Neural cell (in vitro differentiated cells): Measurements from ENCODE around the gene BABAM1. TPM values are rescaled to one million over a fixed set of nuclear protein-coding genes. Genes with fewer than 3 reads are reported as not detected.

Source experiments
- H2AFZ ChIP-seq: fragments of 200-600, 300-800 bp; sonication (generic), shearing (Covaris generic); 2 replicates; pipeline ENCODE4 v1.6.0; 2014; ENCODE audit warnings: low read depth, mild to moderate bottlenecking, antibody characterized with exemption, low read length, moderate library complexity
- H3F3A ChIP-seq: fragments of 200-600 bp; shearing (Covaris generic); 2 replicates; pipeline ENCODE4 v1.6.1; 2016; ENCODE audit warnings: mild to moderate bottlenecking, moderate library complexity, mixed read lengths, antibody characterized with exemption, low read length; ENCODE audit not compliant: insufficient read depth, poor library complexity, severe bottlenecking
- H3K27ac ChIP-seq: fragments of 200-600, 300-800 bp; sonication (generic), shearing (Covaris generic); 2 replicates; pipeline ENCODE4 v1.5.1; 2014; ENCODE audit warnings: mild to moderate bottlenecking, low read length, moderate library complexity
- H3K27me3 ChIP-seq: fragments of 300-800, 200-600 bp; sonication (generic), shearing (Covaris generic); 2 replicates; pipeline ENCODE4 v1.6.0; 2014; ENCODE audit warnings: mild to moderate bottlenecking, low read depth, low read length, moderate library complexity; ENCODE audit not compliant: insufficient read depth
- H3K36me3 ChIP-seq: fragments of 300-800, 200-600 bp; sonication (generic), shearing (Covaris generic); 2 replicates; pipeline ENCODE4 v1.5.1; 2014; ENCODE audit warnings: mild to moderate bottlenecking, antibody characterized with exemption, low read length, moderate library complexity; ENCODE audit not compliant: insufficient read depth
- H3K4me2 ChIP-seq: fragments of 300-800, 200-600 bp; sonication (generic), shearing (Covaris generic); 2 replicates; pipeline ENCODE4 v1.6.0; 2014; ENCODE audit warnings: mild to moderate bottlenecking, low read length
- H3K4me3 ChIP-seq: fragments of 300-800, 200-600 bp; sonication (generic), shearing (Covaris generic); 2 replicates; pipeline ENCODE4 v1.5.1; 2014; ENCODE audit warnings: mild to moderate bottlenecking, low read length, moderate library complexity
- H3K79me2 ChIP-seq: fragments of 200-600 bp; shearing (Covaris generic); replicated peaks from 2 replicates; pipeline ENCODE4 v1.6.0; 2014; ENCODE audit warnings: mild to moderate bottlenecking, low read length, moderate library complexity; ENCODE audit not compliant: insufficient read depth
- H3K9ac ChIP-seq: fragments of 300-800, 200-600 bp; sonication (generic), shearing (Covaris generic); 2 replicates; pipeline ENCODE4 v1.6.1; 2016; ENCODE audit warnings: mild to moderate bottlenecking, low read length, mixed read lengths
- H3K9me2 ChIP-seq: fragments of 200-600 bp; shearing (Covaris generic); 2 replicates; pipeline ENCODE4 v1.6.1; 2016; ENCODE audit warnings: mild to moderate bottlenecking, low read length, mixed read lengths; ENCODE audit not compliant: insufficient read depth
- H3K9me3 ChIP-seq: fragments of 200-600, 300-800 bp; sonication (generic), shearing (Covaris generic); 2 replicates; pipeline ENCODE4 v1.6.1; 2016; ENCODE audit warnings: mild to moderate bottlenecking, mixed run types, low read length, moderate library complexity, mixed read lengths
- H4K20me1 ChIP-seq: fragments of 200-600 bp; shearing (Covaris generic); 2 replicates; pipeline ENCODE4 v1.6.1; 2016; ENCODE audit warnings: mild to moderate bottlenecking, mixed run types; ENCODE audit not compliant: insufficient read depth
- EP300 ChIP-seq: fragments of 450-650 bp; conservative IDR thresholded peaks from 2 replicates; pipeline ENCODE4 v1.6.1; 2014; ENCODE audit warnings: antibody characterized with exemption, mild to moderate bottlenecking, moderate library complexity; ENCODE audit not compliant: poor library complexity, severe bottlenecking
- EZH2 ChIP-seq: fragments of 200-600, 300-800 bp; shearing (Covaris generic), sonication (generic); IDR thresholded peaks from 2 replicates; pipeline ENCODE4 v1.6.1; 2014; ENCODE audit warnings: antibody characterized with exemption, low read length, borderline replicate concordance, mild to moderate bottlenecking; ENCODE audit not compliant: insufficient read depth, poor library complexity, severe bottlenecking
- MXI1 ChIP-seq: fragments of 450-650 bp; conservative IDR thresholded peaks from 2 replicates; pipeline ENCODE4 v1.6.1; 2014; ENCODE audit warnings: antibody characterized with exemption, mild to moderate bottlenecking; ENCODE audit not compliant: poor library complexity, severe bottlenecking
- POLR2AphosphoS5 ChIP-seq: IDR thresholded peaks from 2 replicates; pipeline ENCODE4 v1.6.1; 2012
- RAD21 ChIP-seq: fragments of 450-650 bp; conservative IDR thresholded peaks from 2 replicates; pipeline ENCODE4 v1.6.1; 2014; ENCODE audit warnings: antibody characterized with exemption, mild to moderate bottlenecking, moderate library complexity
- SMC3 ChIP-seq: fragments of 450-650 bp; conservative IDR thresholded peaks from 2 replicates; pipeline ENCODE4 v1.6.1; 2014; ENCODE audit warnings: antibody characterized with exemption, mild to moderate bottlenecking, moderate library complexity; ENCODE audit not compliant: poor library complexity
- TAF1 ChIP-seq: IDR thresholded peaks from 2 replicates; pipeline ENCODE4 v1.6.1; 2012; ENCODE audit warnings: low read depth
- polyA plus RNA-seq: library from polyadenylated mRNA; depleted of rRNA; stranded (reverse); fragments of >200 nt; gene quantifications from 2 replicates; pipeline ENCODE4 v1.2.3, GENCODE V29; 2014
- TF ChIP-seq, protein P1 (sequence below): IDR thresholded peaks from 2 replicates; pipeline ENCODE4 v1.6.1; 2012; ENCODE audit warnings: borderline replicate concordance
- TF ChIP-seq, protein P2 (sequence below): fragments of 450-650 bp; IDR thresholded peaks from 2 replicates; pipeline ENCODE4 v1.5.1; 2014; ENCODE audit warnings: antibody characterized with exemption, mild to moderate bottlenecking, moderate library complexity; ENCODE audit not compliant: poor library complexity, severe bottlenecking

Gene BABAM1
- polyA plus RNA-seq, 1 donor from 2014 or later, result 123 TPM

DNA sequence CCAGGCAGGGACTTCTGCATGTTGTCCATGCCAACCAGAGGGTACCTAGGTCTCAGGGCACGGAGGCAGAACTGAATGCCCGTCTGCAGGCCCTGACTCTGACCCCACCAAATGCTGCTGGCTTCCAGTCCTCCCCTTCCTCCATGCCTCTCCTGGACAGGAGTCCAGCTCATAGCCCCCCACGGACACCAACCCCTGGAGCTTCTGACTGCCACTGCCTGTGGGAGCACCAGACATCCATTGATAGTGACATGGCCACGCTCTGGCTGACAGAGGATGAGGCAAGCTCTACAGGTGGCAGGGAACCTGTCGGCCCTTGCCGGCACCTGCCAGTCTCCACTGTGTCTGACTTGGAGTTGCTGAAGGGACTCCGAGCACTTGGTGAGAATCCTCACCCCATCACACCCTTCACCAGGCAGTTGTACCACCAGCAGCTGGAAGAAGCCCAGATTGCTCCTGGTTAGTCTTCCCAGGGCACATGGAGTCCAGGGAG, 16.3 kb downstream of the BABAM1 start:
- H3K27me3 ChIP-seq, result peaks cover 12% of the 10 kb centered on the region
- H2AFZ ChIP-seq, result no peak overlapping the region
- no peaks in the 10 kb centered on the region for H3F3A ChIP-seq
- no peaks in the 10 kb centered on the region for H4K20me1 ChIP-seq
- no peak overlapping the region for H3K4me3 ChIP-seq
- no peaks in the 10 kb centered on the region for H3K36me3 ChIP-seq
- H3K9ac ChIP-seq, result no peak overlapping the region
- H3K4me2 ChIP-seq, result no peak overlapping the region
- no peaks in the 10 kb centered on the region for H3K9me2 ChIP-seq
- no peaks in the 10 kb centered on the region for H3K9me3 ChIP-seq
- TF ChIP-seq EP300 (no peak), MXI1 (no peak), TAF1 (no peak), POLR2AphosphoS5 (no peak)
- no peaks in the 10 kb centered on the region for H3K79me2 ChIP-seq
- H3K27ac ChIP-seq, result no peak overlapping the region

GRCh38 chr19:17285415-17286135, 18.3 kb downstream of the BABAM1 start:
- Histone ChIP-seq H4K20me1 (no peaks in the 10 kb centered on the region), H3K79me2 (no peaks in the 10 kb centered on the region), H2AFZ (no peak overlapping the region), H3K9me2 (no peaks in the 10 kb centered on the region), H3K9me3 (no peaks in the 10 kb centered on the region), H3K9ac (no peak overlapping the region), H3K27me3 (peaks cover 12% of the 10 kb centered on the region), H3K4me3 (no peak overlapping the region), H3F3A (no peaks in the 10 kb centered on the region), H3K4me2 (no peak overlapping the region), H3K36me3 (no peaks in the 10 kb centered on the region), H3K27ac (no peak overlapping the region)
- TF ChIP-seq POLR2AphosphoS5 (no peak), SMC3 (no peak), EP300 (no peak), MXI1 (no peak), RAD21 (no peak), EZH2 (no peak), TAF1 (no peak)
- TF ChIP-seq, protein P1, sequence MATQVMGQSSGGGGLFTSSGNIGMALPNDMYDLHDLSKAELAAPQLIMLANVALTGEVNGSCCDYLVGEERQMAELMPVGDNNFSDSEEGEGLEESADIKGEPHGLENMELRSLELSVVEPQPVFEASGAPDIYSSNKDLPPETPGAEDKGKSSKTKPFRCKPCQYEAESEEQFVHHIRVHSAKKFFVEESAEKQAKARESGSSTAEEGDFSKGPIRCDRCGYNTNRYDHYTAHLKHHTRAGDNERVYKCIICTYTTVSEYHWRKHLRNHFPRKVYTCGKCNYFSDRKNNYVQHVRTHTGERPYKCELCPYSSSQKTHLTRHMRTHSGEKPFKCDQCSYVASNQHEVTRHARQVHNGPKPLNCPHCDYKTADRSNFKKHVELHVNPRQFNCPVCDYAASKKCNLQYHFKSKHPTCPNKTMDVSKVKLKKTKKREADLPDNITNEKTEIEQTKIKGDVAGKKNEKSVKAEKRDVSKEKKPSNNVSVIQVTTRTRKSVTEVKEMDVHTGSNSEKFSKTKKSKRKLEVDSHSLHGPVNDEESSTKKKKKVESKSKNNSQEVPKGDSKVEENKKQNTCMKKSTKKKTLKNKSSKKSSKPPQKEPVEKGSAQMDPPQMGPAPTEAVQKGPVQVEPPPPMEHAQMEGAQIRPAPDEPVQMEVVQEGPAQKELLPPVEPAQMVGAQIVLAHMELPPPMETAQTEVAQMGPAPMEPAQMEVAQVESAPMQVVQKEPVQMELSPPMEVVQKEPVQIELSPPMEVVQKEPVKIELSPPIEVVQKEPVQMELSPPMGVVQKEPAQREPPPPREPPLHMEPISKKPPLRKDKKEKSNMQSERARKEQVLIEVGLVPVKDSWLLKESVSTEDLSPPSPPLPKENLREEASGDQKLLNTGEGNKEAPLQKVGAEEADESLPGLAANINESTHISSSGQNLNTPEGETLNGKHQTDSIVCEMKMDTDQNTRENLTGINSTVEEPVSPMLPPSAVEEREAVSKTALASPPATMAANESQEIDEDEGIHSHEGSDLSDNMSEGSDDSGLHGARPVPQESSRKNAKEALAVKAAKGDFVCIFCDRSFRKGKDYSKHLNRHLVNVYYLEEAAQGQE, result no peak
- TF ChIP-seq, protein P2, sequence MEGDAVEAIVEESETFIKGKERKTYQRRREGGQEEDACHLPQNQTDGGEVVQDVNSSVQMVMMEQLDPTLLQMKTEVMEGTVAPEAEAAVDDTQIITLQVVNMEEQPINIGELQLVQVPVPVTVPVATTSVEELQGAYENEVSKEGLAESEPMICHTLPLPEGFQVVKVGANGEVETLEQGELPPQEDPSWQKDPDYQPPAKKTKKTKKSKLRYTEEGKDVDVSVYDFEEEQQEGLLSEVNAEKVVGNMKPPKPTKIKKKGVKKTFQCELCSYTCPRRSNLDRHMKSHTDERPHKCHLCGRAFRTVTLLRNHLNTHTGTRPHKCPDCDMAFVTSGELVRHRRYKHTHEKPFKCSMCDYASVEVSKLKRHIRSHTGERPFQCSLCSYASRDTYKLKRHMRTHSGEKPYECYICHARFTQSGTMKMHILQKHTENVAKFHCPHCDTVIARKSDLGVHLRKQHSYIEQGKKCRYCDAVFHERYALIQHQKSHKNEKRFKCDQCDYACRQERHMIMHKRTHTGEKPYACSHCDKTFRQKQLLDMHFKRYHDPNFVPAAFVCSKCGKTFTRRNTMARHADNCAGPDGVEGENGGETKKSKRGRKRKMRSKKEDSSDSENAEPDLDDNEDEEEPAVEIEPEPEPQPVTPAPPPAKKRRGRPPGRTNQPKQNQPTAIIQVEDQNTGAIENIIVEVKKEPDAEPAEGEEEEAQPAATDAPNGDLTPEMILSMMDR, result no peak
